CD4-positive, alpha-beta T cell treated with Interleukin-1 beta for 1 hour (primary cell): ENCODE results near the gene AKAP8L.
A peak's percentile ranks its signal among the peaks of the same experiment; 100 is the strongest.

Experiments
- DNase-seq, 2 donors: peaks; one replicate each; pipeline ENCODE4 v3.0.0-alpha.2; 2020 to 2022

The AKAP8L gene

DNA sequence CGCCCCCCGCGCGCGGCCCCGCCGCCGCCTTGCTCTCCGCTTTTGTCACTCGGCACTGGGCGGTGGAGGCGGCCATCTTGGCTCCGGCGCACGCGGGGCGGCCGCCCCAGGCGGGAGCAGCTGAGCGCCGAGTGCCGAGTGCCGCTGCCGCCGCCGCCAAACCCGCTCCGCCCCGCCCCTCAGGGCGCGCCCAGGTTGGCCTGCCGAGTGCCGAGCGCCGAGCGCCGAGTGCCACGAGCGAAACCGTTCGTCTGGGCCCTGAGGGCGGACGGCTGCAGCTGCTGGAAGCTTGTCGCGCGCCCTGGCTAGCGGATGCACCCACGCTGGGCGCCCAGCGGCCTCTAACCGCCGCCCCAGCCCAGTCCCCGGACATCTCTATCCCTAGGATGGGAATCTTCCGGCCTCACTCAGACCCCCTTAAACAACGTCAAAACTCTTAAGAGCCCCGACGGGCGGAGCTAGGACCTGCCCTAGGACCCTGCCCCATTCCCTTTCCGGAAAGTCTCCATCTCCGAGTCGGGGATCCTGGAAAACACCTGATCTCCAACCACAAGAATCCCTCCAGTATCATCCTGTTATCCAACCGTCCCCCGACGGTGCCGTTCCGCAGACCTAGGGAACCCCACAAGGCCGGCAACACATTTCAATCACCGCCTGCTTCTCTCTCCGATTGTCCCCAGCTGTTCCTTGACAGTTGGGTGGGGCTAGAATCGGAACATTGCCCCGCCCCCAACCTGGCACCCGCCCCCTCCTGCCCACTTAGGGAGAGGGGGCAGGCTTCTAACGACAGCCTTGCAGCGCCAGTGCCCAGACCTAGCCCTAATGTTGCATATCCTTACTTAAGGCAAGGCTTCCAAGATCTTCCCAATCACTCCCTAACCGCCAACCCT, 14.1 kb upstream of the AKAP8L start:
- DNase-seq, result peak; percentile 91 to 93

DNA sequence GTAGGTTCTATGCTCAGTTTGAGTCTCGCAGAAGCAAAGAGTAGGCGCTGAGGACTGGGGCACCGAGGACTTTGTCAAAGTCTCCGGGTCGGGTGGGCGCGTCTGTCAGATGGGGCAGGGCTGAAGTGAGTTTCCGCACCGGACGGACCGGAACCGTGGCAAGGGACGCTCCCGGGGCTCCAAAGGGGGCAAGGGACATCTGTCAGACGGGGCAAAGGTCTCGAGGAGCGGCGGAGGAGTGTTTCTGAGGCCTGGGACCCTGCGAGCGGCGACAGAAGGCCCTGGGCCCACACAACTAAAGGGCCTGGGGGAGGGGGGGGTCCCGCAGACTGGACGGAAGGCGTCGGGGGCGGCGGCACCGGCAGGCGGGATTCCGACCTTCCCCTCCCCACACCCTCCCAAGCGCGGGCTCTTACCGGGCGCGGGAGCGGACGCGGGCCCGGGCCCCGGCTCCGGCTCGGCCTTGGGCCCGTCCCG, 13.3 kb upstream of the AKAP8L start:
- DNase-seq, result no peak

DNA sequence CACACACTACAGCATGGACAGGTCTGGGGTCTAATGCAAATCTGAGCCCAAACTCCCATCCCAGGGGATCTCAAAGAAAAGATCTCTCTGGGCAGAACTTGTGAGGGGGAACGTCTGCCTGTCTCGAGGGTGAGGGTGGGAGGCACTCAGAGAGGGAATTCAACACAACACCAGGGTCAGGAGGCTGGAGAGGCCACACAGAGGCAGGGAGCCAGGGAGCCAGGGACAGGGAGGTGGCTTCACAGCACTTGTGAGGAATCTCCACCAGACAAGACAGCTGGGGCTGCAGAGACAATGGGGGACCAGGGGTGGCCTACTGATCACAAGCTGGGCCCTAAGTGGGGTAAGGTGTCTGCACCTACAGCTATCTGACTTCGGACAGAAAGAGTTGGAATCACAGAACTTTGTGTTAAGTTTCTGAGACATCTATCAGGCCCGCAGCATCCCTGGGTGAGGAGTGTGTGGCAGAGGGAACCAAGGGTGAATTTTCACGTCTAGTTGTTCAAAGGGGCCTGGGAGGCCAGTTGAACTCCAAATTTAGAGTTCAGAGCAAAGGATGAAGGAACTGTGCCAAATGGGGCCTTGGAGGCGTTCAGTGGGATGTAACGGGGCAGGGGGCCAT, 12.7 kb upstream of the AKAP8L start:
- DNase-seq, result no peak

DNA sequence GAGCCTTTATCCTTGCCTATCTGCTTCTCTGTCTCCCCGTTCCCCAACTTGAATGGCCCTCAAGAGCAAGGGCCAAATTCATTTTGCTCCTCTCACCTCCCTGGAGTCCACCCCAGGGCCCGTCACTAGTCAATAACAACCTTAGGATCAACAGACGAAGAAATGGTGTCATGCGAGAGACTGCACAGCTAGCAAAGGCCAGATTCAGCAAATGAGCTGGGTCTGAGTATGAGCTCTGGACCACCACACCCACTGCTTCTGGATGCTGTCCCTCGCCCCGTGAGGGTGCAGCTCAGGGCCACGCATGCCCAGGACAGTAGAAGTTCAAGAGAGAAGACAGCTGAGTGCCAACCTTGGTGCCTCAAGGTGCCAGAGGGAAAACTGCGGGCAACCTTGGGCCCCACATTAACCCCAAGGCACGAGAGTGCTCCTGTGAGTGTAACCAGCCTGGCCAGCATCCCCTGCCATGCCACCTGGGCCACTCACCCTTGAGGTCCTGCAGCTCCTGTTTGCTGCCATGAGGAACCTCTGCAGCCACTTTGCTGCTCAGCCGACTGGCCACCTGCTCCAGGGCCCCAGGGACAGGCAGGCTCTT, 11.8 kb upstream of the AKAP8L start:
- DNase-seq, result no peak

DNA sequence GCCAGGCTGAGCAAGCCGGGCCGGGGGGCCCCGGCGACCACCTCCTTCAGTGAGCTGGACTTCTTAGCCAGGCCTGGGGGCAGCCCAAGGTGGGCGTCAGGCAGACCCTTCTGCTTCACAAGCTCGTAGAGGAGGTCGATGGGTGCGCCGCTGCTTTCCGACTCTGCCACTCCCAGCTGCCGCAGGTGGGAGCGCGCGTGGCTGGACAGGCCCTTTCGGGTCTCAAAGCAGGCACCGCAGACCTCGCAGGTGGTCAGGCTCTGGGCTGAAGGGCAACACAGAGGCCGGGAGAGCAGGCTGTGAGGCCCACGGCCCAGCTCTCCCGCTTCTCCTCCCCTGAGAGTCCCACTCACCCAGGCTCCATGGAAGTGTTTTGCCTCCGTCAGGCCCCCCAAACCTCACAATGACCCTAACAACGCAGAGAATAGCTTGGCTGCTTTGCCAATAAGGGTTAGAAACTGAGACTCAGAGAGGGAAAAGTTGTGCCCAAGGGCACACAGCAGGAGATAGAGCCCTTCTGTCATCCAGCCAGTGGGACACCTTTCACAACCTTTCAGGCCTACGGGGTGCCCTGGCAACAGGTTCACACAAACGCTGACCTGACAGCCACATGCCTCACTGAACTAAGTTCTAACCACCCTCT, 11.2 kb upstream of the AKAP8L start:
- DNase-seq, result no peak

DNA sequence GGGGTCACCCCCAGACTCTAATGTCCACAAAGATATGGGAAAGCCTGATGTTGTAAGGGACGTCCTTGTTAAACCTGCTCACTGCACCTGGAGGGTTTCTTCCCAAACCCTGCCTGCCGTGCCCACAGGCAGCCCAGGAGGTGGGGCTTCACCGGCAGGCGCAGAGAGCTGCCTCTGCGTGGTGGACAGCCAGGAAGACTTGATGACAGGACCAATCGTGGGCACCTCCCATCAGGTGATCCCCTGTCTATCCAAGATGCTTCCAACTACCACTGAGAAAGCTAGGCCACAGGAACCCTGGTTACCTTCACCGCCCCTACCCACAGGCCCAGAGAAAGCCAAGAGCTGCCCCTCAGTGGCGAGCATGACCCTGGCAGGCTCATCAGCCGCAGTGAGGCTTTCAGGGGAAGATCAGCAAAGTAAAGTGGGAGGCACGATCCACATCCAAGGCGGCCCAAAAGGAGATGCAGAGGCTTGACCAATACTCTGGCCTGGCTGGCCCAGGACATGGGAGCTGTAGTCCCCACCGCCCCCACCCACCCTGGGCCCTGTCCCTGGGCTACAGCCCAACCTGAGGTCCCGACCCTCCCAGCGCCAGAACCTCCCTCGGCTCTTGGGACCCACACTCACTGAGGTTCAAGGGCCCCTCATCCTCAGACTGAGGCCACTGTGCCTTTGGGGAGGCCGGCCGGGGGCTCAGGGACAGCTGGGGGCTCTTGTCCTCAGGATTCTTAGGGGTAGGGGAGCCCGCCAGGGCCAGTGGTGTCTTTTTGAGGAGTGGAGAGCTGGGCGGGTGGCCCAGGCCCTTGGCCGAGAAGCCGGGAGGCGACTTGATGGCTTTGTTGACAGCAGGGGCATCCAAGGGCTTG, 10.4 kb upstream of the AKAP8L start:
- DNase-seq, result no peak

DNA sequence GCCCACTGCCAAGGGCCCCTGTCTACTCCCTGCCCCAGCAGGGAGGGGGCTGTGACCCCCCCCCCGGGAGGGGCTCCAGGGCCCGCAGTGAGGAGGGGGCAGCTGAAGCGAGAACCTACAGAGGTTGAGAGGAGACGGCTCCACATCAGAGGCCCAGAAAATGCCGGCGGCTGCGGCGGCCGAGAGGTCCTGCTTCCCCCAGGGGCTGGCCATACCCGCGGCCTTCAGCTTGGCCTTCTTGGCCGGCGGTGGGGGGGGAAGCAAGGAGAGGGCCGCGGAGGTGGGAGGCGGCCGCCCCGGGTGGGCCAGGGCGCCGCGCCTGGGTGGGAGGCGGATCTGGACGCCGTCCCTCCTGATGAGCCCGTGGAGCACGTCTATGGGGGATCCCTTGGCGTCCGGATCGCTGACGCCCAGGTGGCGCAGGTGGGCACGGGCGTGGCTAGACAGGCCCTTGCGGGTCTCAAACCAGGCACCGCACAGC, 9.2 kb upstream of the AKAP8L start:
- DNase-seq, result no peak

DNA sequence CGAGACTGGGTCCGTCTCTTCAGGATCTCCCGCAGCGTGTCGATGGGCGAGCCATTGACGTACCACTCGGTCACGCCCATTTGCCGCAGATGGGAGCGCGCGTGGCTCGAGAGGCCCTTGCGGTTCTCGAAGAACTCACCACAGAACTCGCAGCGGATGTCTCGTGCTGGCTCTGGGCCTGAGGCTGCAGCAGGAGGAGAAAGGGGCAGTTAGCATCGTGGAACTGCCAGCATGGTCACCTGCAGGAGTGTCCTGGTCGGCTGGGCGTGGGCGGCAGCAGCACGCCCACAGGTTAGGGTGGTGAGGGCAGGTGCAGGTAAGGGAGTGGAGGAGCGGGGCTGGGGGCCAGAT, 8.5 kb upstream of the AKAP8L start:
- DNase-seq, result no peak

DNA sequence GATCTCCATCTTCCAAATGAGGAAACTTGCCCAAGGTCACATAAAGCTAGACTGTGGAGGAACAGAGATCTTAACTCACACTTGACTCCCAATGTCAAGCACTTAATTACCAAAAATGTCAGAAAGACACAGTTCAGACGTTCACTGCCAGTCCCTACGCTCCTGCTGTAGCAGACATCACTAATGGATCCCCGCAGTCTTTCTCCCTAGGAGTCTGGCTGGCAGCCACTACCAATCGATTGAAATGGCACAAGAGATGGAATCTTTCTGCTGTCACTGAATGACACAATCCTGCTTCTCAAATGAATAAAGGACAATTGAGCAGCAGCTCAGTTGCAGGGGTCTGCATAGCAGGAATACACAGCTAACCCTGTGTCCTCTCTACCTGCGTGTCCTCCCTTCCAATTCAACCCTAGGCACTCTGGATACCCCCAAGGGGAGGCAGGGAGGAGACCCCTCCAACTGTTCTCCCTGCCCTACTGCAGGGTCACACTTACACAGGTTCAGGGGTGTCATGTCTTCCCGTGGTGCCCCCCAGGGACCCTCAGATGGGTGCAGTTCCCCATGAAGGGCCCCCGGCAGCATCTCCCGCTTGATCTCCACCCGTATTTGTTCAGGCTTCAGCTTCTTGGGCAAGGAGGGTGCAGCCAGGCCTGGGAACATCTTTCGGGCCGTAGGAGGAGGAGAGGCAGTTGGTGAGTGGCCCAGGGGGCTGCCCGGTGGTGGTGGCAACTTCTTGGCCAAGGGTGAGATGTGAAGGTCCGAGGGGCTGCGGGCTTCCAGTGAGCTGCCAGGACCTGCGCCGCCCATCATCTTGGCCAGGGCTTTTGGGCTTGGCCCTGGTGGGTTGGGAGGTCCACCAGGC, 7.9 kb upstream of the AKAP8L start:
- DNase-seq, result no peak

DNA sequence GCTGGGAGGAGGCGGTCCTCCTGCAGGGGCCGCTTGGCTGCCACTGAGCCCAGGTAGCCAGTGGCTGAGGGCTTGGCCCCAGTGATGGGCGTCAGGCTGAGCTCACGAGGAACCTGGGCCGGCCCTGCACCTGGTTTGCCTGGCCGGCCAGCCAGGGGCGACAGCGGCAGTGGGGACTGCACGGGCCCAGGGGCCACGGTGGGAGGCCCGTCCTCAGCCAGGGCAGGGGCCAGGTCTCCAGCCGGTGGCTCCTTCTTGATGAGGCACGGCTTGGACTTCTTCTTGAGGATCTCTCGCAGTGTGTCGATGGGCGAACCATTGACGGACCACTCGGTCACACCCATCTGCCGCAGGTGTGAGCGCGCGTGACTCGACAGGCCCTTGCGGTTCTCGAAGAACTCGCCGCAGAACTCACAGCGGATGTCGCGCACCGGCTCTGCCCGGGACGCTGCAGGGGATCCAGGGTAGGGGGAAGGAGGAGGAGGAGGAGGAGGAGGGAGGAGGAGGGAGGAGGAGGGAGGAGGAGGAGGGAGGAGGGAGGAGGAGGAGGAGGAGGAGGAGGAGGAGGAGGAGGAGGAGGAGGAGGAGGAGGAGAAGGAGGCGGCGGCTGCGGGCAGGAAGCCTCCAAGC, 6.6 kb upstream of the AKAP8L start:
- DNase-seq, result no peak

DNA sequence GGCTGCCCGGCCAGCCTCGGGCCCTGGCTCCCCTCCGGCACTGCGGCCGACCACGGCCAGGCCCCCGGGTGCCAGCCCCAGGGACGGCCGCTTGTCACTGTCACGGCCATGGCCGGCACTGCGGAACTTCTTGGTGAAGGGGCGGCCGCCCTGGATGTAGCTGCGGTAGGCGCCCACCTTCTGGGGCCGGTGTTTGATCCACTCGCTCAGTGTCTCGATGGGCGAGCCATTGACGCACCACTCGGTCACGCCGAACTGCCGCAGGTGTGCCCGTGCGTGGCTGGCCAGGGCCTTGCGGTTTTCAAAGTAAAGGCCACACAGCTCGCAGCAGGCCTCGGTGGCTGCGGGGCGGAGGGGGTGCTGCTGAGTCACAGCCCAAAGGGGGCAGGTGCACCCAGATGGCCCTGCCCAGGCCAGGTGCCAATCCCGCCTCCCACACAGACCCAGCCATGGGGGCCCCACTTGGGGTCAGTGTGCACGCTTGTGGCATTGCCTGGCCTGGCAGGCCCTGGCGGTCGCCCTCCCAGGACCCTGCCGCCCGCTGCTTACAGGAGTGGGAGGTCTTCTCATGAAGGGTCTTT, 6.0 kb upstream of the AKAP8L start:
- DNase-seq, result no peak

DNA sequence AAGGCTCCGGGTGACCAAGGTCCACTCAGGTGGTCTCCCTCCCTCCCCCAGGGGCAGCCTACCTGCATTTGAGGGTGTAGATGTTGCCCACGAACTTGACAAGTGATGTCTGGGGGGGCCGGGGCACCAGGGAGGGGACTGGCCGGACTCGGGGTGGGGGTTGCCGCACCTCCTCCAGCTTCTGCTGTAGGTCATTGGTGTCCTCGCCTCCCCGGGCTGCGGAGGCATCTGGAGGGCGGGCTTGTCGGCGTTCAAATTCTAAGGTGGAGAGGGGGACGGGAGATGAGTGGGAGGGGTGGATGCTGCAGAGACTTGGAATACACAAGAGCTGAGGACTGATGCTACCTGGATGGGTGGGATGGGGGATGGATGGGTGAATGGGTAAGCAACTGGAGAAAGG, 5.3 kb upstream of the AKAP8L start:
- DNase-seq, result no peak

DNA sequence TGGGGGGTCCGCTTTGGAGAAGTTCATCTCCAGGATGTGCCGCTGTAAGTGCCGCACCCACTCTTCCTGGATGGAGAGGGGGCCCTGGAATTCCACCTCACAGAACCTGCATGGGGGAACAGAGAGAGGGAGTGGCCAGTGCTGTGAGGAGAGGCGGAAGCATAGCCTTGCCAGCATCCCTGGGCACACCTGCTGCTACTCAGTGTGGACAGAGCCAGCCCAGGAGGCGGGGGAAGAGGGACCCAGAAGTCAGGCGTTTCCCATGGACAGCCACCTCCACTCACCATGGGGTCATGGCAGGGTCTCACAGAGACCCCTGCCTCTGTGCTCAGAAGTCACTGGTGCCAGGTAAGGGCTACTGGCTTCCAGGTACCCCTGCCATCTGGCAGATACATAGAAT, 4.3 kb upstream of the AKAP8L start:
- no peak for DNase-seq

DNA sequence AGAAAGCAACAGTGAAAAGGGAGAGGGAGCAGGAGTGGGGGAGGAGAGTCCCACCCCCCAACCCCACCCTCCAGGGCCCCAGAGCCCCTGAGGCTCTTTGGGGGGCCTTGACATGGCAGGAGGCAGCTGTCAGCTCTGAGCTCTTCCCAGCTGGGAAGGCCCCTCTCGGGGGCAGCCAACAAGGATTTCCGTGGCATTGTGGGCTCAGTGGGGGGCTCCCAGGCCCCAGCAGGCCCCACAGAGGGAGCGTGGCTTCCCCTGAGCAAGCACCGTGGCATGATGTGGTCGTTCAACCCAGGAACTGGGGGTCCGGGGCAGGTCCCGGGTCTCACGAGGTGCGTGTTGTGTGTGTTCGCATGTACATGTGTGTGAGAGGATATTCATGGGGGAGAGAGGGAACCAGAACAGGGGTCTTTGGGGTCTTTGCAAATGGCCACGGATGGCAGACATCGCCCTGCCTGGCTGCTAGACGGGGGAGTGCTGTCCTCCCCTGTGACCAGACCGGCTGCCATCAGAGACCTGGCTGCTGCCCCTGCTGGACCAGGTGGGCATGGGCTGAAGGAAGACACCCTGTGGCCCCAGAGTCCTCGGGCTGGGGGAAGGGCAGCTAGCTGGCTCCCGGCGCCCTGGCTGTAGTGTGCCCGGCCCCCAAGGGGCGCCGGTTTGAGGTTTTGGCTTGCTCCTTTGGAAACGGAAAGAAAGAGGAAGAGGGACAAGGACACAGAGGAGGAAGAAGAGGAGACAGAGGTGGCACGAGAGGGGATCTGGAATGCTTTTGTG, 3.7 kb upstream of the AKAP8L start:
- DNase-seq, result no peak

DNA sequence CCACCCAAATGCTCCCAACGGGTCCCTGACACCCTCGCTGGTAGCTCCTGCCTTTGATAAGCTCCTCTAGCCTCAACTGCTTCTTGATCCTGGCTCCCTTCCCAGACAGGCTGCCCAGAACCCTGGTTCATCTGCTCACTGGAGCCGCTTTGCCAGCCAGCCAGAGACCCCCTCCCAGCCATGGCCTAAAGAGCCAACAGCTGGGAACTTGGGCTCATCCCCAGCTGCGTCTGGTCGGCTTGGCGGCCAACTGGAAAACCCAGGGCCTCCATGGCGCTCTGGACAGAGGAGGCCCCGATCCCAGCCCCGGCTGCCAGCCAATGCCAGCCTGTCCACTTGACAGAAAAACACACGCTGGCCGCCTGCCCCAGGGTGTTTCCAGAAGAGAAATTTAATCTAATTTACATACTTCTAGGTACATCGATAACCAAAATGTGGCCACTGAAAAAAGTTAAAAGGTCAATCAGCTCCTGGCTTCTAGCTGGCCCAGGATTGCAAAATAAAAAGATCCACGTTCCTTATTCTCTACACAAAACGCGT, 3.0 kb upstream of the AKAP8L start:
- no peak for DNase-seq

DNA sequence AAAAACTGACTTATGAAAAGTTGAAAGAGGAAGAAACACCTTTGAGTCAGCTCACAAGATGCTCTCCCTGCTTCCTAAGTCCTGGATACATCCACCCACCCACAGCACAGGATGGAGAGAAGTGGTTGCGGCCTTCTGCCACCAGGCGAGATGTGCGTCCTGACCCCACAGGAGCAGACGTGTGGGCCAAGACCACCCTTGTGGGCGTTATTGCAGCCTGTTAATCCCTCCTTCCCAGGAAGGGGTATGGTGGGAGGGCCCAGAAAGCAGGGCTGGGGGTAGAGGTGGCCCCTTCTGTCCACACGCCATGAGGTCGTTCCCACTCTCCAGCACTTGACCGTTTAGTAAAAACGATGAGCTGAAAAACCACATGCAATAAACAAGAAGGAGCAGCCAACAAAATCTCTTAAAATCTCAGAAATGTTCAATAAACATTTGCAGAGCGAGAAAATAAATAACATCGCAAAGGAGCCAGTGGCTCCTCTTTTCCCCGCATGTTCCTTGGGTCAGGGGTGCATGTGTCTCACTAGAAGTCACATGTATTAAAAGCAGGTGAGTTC, 2.4 kb upstream of the AKAP8L start:
- no peak for DNase-seq

DNA sequence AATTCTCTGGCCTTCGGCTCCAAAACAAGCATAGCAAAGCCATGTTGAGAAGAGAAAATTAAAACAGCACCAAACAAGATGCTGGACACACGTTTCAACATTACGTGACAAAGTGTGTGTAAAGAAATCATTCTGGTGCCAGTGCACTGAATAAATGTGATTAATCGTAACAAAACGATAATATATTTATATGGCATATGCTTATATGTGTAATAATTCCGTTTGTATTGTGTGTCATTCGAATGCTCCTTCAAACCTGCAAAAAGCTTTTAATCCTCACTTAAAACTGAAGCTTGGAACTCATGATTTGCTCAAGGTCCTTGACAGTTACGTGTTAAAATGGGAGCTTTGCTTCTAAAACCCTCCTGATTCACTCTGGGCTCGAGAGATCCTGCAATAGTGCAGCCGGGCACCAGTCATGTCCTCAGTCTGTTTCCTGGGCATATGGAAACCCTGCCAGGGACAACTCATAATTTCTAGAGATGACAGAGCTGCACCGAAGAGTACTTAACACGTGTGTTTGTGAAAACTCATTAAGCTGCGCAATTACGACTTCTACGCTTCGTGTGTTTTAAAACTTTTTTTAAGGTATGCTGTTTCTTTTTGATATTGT, 731 bp upstream of the AKAP8L start:
- DNase-seq, result no peak

DNA sequence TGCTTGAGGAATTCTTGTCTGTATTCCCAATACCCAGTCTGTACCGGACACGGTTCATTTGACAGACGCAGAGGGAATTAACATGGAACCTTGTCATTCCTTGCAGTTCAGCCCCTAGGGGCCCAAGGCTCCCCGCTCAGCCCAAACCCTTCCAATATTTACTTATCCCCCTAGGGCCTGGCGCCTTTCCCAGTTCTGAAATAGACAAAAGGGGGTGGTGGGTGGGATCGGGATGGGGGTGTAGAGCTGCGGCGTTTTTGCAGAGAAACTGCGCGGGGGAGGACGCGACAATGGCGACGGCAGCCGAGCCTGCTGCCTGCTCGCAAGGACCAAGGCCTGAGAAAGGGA, 583 bp downstream of the AKAP8L start:
- DNase-seq, result no peak

DNA sequence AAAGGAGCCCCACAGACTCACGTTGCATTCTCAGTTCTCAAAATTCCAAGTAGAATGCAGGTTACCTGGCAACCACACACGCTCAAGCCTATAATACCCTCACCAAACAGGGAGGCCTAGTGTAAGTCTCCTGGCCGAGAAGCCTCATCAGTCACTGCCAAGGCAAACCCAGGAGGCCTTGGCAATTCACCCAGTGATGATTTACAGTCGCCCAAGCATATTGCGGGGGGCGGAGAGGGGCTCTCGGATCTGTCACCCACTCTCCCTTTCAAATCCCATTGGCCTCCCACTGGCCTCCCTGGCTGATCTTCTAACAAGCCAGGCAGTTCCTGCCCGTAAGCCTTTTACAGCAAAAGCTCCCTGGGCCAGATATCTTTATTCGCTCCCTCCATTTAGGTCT, 1.1 kb downstream of the AKAP8L start:
- no peak for DNase-seq
